Measurements from ENCODE around the gene STK32A.

The STK32A gene

DNA sequence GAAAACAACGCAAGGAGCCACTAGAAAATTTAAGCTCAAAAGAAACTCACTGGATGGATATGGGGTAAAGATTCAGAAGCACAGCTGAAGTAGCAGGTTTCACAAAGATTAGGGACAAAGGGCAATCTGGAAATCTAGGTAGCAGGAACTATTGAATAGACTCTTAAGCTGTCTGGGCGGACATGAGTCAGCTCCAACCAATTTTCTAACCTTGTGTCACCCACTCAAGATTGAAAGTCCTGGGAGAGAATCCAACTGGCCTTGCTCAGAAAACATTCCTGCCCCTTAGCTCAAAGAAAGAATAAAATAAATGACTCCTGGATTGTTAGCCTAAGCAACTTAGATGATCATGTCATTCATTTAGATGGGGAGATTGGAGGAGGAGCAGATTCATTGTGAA lies 69.2 kb downstream of the STK32A start:
- H3K27me3 ChIP-seq (ENCODE audit: control insufficient read depth, low read length), result no peaks in the 10 kb centered on the region
- no peaks in the 10 kb centered on the region for H3K36me3 ChIP-seq (ENCODE audit: control insufficient read depth, low read length)
- H3K4me3 ChIP-seq (ENCODE audit: low read length), result no peak overlapping the region
- no peak overlapping the region for H3K27ac ChIP-seq (ENCODE audit: low read depth, low read length)
- no peaks in the 10 kb centered on the region for H3K4me1 ChIP-seq (ENCODE audit: control insufficient read depth, low read length)
- no peaks in the 10 kb centered on the region for H3K9me3 ChIP-seq (ENCODE audit: control insufficient read depth, insufficient read depth, low read length)
- H3K4me2 ChIP-seq (ENCODE audit: low read length), result no peak overlapping the region
- TF ChIP-seq EZH2phosphoT487 (IDR thresholded peaks at IDR 0.05; ENCODE audit: borderline replicate concordance, low read length), result no peak
- no peaks in the 10 kb centered on the region for H3K79me2 ChIP-seq (ENCODE audit: control insufficient read depth, low read length)
- H4K20me1 ChIP-seq (ENCODE audit: control insufficient read depth, insufficient read depth, low read depth, low read length), result no peaks in the 10 kb centered on the region
- H3K9me2 ChIP-seq (replicated peaks; ENCODE audit: control insufficient read depth, low read length), result no peaks in the 10 kb centered on the region
- H3F3A ChIP-seq (ENCODE audit: control insufficient read depth, insufficient read depth), result no peaks in the 10 kb centered on the region

- TF ChIP-seq CTCF (IDR thresholded peaks at IDR 0.05; ENCODE audit: low read depth, low read length, poor library complexity, severe bottlenecking), result no peak
- no peak for TF ChIP-seq EZH2phosphoT487 (IDR thresholded peaks at IDR 0.05; ENCODE audit: borderline replicate concordance, low read length)
- Histone ChIP-seq H3K27ac (ENCODE audit: low read depth, low read length) (no peak overlapping the region), H3K9me2 (replicated peaks; ENCODE audit: control insufficient read depth, low read length) (no peaks in the 10 kb centered on the region)
Measured at GRCh38 chr5:147305147-147305546, 70.3 kb downstream of the STK32A start.

DNA sequence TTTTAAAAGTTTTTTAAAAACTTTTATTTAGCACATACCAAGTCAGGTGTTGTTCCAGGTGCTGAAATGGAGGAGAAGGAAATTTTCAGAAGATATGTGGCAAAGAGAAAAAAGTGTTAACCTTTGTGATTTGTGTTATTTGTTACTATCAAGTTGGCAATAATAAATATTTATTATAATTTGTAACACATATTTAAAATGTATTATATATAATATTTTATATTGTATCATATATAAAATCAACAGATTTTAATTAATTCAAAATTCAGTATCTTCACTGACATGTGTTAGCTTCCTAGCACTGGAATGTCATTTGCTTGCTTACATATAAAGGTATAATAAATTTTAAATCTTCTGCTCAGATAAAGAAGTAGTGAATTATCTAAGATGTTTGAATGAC lies 71.5 kb downstream of the STK32A start:
- no peaks in the 10 kb centered on the region for H3K36me3 ChIP-seq (ENCODE audit: control insufficient read depth, low read length)
- H3K9me2 ChIP-seq (replicated peaks; ENCODE audit: control insufficient read depth, low read length), result no peaks in the 10 kb centered on the region
- no peaks in the 10 kb centered on the region for H3F3A ChIP-seq (ENCODE audit: control insufficient read depth, insufficient read depth)
- no peaks in the 10 kb centered on the region for H3K79me2 ChIP-seq (ENCODE audit: control insufficient read depth, low read length)
- H3K4me1 ChIP-seq (ENCODE audit: control insufficient read depth, low read length), result no peaks in the 10 kb centered on the region
- no peak overlapping the region for H3K4me3 ChIP-seq (ENCODE audit: low read length)
- H3K4me2 ChIP-seq (ENCODE audit: low read length), result no peak overlapping the region
- no peaks in the 10 kb centered on the region for H3K9me3 ChIP-seq (ENCODE audit: control insufficient read depth, insufficient read depth, low read length)
- no peaks in the 10 kb centered on the region for H4K20me1 ChIP-seq (ENCODE audit: control insufficient read depth, insufficient read depth, low read depth, low read length)
- no peaks in the 10 kb centered on the region for H3K27me3 ChIP-seq (ENCODE audit: control insufficient read depth, low read length)
- H3K27ac ChIP-seq (ENCODE audit: low read depth, low read length), result no peak overlapping the region
- TF ChIP-seq EZH2phosphoT487 (IDR thresholded peaks at IDR 0.05; ENCODE audit: borderline replicate concordance, low read length) (no peak), CTCF (IDR thresholded peaks at IDR 0.05; ENCODE audit: low read depth, low read length, poor library complexity, severe bottlenecking) (no peak)

More at GRCh38 chr5:147305147-147305546, 70.3 kb downstream of the STK32A start:
- Histone ChIP-seq H3K4me3 (ENCODE audit: low read length) (no peak overlapping the region), H3K4me1 (ENCODE audit: control insufficient read depth, low read length) (no peaks in the 10 kb centered on the region), H3K9me3 (ENCODE audit: control insufficient read depth, insufficient read depth, low read length) (no peaks in the 10 kb centered on the region), H3K27me3 (ENCODE audit: control insufficient read depth, low read length) (no peaks in the 10 kb centered on the region), H3K4me2 (ENCODE audit: low read length) (no peak overlapping the region), H4K20me1 (ENCODE audit: control insufficient read depth, insufficient read depth, low read depth, low read length) (no peaks in the 10 kb centered on the region), H3K36me3 (ENCODE audit: control insufficient read depth, low read length) (no peaks in the 10 kb centered on the region), H3K79me2 (ENCODE audit: control insufficient read depth, low read length) (no peaks in the 10 kb centered on the region), H3F3A (ENCODE audit: control insufficient read depth, insufficient read depth) (no peaks in the 10 kb centered on the region)

- TF ChIP-seq EZH2phosphoT487 (IDR thresholded peaks at IDR 0.05; ENCODE audit: borderline replicate concordance, low read length) (no peak), CTCF (IDR thresholded peaks at IDR 0.05; ENCODE audit: low read depth, low read length, poor library complexity, severe bottlenecking) (no peak)
- no peaks in the 10 kb centered on the region for H3K9me3 ChIP-seq (ENCODE audit: control insufficient read depth, insufficient read depth, low read length)
- no peaks in the 10 kb centered on the region for H3K27me3 ChIP-seq (ENCODE audit: control insufficient read depth, low read length)
Measured at GRCh38 chr5:147307170-147307569, 72.3 kb downstream of the STK32A start.

More at GRCh38 chr5:147307170-147307569, 72.3 kb downstream of the STK32A start:
- Histone ChIP-seq H3K27ac (ENCODE audit: low read depth, low read length) (no peak overlapping the region), H3K4me2 (ENCODE audit: low read length) (no peak overlapping the region), H3K4me1 (ENCODE audit: control insufficient read depth, low read length) (no peaks in the 10 kb centered on the region), H3K36me3 (ENCODE audit: control insufficient read depth, low read length) (no peaks in the 10 kb centered on the region), H3K4me3 (ENCODE audit: low read length) (no peak overlapping the region), H3F3A (ENCODE audit: control insufficient read depth, insufficient read depth) (no peaks in the 10 kb centered on the region), H4K20me1 (ENCODE audit: control insufficient read depth, insufficient read depth, low read depth, low read length) (no peaks in the 10 kb centered on the region), H3K79me2 (ENCODE audit: control insufficient read depth, low read length) (no peaks in the 10 kb centered on the region), H3K9me2 (replicated peaks; ENCODE audit: control insufficient read depth, low read length) (no peaks in the 10 kb centered on the region)

Measured in DOHH2 (cell line).